Sigmoid colon (tissue), 4 donors: Measurements from ENCODE around the gene SEC14L5.

Experiments
- EP300 ChIP-seq, 4 donors: sonication (generic); formaldehyde crosslinking; IDR thresholded peaks; one replicate each; pipeline ENCODE4 v1.6.1; 2017; ENCODE audit warnings: antibody characterized with exemption in 4 of 4
- POLR2A ChIP-seq, 2 donors: fragments of 450-650 bp; IDR thresholded peaks; one replicate each; pipeline ENCODE4 v1.6.1; 2016; ENCODE audit warnings: antibody characterized with exemption in 2 of 2, mild to moderate bottlenecking in 2 of 2, moderate library complexity in 2 of 2
- TF ChIP-seq, protein P1 (sequence below), 4 experiments: fragments of 450-650 bp in 3 of 4; fragments of 200-600 bp in 1 of 4; IDR thresholded peaks; one replicate each; pipeline ENCODE4 v1.5.1; 2016 to 2019; ENCODE audit warnings: antibody characterized with exemption in 4 of 4, mild to moderate bottlenecking in 3 of 4, moderate library complexity in 2 of 4

DNA sequence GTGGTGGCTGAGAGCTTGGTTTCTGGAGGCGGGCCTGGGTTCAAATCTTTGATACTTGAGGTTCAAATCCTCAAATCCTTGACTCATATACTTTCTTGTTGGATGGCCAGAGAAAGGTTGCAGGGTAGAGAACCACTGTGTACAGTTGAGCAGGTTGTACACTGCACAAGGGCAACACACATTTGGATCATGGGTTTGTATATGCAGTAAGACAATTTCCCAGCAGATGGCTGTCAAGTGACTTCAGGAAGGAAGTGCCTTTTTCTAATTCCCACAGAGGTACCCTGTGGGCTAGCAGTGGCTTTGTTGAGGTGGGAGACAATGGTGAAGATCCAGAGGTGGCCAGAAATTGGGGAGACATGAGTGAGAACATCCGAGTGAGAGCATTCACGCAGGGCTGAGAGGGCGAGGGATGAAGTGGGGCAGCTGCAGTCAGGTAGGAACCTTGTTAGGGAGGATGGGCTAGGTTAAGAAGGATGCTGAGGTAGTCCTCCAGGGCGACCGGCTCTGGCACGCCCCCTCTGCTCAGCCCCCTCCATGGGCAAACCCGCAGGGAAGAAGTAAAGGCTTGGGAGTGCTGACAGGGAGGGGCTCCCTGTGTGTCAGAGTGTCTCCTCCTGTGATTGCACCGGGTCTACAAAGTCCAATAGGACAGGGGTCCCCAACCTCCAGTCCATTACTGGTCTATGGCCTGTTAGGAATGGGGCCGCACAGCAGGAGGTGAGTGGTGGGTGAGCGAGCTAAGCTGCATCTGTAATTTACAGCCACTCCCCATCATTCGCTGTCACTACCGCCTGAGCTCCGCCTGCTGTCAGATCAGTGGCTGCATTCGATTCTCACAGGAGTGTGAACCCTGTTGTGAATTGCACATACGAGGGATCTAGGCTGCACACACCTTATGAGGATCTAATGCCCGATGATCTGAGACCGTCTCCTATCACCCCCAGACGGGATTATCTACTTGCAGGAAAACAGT, 104.9 kb downstream of the SEC14L5 start:
- TF ChIP-seq POLR2A (IDR thresholded peaks at IDR 0.05) (no peak), EP300 (IDR thresholded peaks at IDR 0.05) (no peak)
- TF ChIP-seq, protein P1, sequence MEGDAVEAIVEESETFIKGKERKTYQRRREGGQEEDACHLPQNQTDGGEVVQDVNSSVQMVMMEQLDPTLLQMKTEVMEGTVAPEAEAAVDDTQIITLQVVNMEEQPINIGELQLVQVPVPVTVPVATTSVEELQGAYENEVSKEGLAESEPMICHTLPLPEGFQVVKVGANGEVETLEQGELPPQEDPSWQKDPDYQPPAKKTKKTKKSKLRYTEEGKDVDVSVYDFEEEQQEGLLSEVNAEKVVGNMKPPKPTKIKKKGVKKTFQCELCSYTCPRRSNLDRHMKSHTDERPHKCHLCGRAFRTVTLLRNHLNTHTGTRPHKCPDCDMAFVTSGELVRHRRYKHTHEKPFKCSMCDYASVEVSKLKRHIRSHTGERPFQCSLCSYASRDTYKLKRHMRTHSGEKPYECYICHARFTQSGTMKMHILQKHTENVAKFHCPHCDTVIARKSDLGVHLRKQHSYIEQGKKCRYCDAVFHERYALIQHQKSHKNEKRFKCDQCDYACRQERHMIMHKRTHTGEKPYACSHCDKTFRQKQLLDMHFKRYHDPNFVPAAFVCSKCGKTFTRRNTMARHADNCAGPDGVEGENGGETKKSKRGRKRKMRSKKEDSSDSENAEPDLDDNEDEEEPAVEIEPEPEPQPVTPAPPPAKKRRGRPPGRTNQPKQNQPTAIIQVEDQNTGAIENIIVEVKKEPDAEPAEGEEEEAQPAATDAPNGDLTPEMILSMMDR (IDR thresholded peaks at IDR 0.05): no peak
